Measurements from ENCODE around the gene EHD4.

The EHD4 gene

DNA sequence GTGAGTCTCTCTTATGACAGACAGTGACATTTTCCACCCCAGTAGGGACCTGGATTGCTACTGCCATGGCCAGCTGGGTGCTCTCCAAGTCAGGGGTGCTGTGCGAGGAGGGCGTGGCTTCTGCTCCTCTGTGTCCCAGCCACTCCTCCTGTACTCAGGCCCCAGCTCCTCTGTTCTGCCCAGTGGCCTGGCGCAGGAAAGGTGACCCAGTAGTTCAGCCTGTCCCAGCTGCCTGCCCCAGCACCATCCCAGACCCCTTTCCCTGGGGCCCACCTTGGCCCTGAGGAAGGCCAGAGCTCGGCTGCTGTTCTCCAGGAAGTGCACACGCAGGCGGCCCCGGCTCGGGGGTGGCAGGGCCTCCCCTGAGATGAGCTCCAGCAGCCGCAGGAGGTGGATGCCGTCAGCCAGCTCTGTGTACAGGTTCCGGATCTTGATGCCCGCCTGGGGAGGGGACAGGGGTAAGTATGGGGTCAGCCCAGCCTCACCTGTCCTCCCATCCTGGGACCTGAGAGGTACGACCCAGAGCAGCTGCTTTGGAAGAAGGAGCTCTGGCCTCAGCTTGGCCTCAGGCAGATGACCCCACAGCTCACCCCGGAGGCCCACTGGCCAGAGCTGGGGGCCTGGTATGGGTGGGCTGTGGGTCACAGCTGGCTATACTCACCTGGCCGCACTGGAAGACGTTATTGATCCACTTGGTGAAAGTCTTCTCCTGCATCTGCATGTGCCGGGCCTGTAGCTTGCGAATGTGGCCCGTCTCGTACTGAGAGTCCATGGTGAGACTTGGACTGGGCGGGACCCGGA, 79.5 kb downstream of the EHD4 start:
- no peak for DNase-seq

DNA sequence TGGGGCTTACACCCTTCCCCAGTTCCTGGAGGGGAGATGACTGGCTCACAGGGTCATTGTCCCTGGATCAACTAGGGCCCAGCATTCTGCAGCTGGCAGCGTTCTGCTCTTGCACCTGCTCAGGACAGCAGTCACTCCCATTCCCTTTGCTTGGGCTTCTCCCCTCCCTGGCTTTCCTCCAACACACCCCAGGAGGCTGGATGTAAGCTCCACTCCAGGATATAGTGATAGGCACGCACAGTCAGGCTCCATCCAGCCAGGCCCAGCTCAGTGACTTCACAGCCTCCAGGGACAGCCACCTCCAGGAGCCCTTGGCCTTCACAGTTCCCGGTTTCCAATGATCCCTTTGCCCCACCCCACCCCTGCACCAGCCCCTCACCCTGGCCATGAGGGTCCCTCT, 80.4 kb downstream of the EHD4 start:
- no peak for DNase-seq

DNA sequence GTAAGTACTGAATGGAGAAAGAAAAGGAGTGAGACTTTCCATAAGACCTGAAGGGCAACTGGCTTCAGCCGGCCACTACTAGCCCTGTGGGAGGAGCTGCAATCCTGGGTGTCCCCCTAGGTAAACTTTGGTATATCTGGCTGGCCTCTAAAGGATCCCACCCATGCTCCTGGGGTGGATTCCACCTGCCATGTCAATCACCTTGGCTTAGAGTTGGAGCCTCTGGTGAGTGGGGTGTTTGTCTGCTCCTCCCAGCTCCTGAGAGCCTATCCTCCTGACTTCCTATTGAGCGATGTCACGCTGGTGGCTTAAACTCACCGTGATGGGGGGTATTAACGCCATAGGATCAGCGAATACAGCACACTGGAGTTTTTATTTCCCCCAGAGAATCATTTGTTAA, 81.1 kb downstream of the EHD4 start:
- DNase-seq: no peak

DNA sequence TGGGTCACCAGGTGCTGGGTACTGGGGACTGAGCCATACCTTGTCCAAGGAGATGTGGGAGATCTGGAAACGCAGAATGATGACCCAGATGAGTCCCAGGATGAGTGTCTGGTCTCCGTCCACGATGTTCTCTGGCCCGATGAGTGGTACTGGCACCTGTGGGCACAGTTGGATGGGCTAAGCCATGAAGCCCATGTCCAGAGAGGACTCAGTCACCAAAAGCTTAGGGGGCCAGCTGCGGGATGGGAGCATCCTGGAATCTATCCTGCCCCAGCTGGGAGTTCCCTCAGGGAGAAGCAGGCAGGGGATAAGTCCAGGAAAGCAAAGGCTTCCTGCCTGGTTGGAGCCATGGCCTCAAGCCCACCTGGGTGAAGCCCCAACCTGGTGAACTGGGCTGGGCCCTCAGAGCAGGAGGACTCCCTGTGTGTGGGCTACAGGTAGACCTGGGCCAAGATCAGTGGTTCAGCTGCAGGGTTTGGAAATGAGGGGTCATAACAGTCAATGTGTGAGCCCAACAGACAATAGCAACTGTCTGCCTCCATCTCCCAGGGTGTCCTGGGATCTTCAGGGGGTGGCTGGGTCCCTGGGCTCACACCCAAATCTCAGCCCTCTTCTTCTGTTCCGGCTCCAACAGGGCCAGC, 82.2 kb downstream of the EHD4 start:
- no peak for DNase-seq

GRCh38 chr15:41888662-41889253, 83.6 kb downstream of the EHD4 start:
- no peak for DNase-seq

GRCh38 chr15:41887893-41888292, 84.5 kb downstream of the EHD4 start:
- no peak for DNase-seq

- no peak for DNase-seq
These were observed 85.2 kb downstream of the EHD4 start for GRCh38 chr15:41887161-41887560.

- DNase-seq: no peak
These were observed 85.6 kb downstream of the EHD4 start for GRCh38 chr15:41886741-41887140.

DNA sequence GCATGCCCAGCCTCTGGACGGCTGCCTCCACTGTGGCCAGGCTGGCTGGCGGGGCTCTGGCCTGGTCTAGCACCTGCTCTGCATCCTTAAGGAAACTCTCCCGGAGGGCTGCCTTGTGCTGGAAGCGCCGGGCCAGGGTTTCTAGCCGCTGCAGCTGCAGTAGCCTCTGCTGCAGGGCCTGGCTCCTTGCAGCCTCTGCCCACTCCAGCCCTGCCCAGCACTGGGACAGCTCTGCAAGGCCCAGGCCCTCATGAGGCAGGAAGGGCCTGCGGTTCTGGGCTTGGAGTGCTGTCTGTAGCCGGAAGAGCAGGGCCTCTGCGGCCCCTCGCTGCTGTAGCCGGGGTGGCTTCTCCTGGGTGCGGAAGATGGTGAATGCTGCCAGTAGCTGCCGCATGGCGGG, 86.5 kb downstream of the EHD4 start:
- no peak for DNase-seq

DNA sequence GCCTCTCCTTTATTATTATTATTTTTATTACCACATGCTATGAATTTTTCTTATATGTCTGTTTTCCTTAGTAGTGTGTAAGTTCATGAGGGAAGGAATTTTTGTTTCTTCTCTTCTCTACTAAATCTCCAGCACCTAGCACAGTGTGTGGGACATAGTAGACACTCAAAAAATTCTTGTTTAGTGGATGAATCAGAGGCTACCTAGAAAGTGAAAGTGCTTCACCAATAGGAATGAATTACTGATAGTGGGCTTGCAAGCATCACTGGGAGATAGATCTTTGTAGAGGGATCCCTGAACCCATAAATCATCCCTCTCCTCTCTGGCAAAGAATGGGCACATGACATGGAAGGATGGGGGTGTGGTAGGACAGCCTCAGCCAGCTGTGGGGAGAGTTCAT, 87.0 kb downstream of the EHD4 start:
- no peak for DNase-seq

DNA sequence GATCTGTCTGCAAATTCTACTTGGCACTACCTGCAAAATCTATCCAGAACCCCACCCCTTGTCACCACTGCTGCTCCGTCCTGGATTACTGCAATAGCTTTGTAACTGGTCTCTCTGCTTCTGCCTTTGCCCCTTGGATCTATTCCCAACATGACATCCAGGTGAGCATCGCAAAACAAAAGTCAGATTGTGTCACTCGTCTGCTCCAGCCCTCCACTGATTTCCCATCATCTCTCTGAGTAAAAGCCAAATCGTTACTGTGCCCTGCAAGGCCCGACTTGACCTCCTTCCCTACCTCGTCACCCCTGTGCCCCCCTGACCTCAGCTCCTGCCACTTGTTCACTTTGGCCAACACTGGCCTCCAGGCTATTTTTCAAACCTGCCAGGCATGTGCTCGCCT, 87.9 kb downstream of the EHD4 start:
- no peak for DNase-seq

DNA sequence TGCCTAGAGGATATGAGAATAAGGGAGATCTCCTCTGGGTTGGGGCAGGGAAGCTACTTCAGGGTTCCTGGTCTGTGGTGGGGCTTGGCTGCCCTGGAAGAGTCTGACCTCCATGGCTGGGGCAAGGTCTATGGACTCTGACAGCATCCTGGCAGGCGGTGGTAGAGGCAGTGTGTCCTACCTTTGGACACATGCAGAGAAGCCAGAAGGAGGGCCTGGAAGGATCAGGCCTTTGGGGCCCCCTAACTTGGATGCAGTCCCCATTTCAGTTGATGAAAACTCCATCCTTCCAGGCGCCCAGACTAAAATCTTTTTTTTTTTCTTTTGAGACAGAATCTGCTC, 88.9 kb downstream of the EHD4 start:
- no peak for DNase-seq

DNA sequence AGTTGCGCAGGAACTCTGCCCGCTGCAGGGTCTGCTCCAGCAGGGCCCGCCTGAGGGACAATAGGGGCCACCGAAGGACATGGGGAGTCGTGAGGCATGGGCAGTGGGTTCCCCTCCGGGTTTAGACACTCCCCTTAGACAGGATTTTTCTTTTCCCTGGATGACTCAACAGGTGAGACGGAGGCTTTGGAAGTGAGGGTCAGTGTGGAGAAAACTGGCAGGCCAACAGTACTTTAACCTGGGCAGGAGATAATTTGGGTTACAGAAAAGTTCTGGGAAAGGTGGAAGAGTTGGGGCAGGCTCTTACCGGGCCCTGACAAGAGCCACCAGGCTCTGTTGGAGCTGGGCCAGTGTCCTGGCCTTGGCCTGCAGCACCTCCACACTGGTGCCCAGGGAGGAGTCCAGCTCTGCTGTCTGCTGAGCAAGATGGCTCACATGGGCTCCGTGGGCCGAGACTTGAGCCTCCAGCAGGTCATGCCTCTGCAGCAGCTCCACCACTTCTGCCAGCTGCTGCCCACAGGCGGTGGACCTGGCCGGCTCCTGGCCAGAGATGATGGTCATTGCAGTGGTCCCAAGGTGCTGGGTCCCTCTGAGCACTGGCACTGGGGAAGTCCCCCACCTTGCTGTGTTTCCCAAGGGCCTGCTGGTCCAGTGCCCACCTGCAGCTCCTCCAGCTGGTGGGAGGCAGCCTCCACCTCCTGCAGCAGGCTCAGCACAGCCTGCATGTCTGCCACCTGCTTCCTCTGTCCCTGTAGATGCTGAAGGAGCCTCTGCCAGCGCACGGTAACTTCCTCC, 89.5 kb downstream of the EHD4 start:
- DNase-seq: no peak

DNA sequence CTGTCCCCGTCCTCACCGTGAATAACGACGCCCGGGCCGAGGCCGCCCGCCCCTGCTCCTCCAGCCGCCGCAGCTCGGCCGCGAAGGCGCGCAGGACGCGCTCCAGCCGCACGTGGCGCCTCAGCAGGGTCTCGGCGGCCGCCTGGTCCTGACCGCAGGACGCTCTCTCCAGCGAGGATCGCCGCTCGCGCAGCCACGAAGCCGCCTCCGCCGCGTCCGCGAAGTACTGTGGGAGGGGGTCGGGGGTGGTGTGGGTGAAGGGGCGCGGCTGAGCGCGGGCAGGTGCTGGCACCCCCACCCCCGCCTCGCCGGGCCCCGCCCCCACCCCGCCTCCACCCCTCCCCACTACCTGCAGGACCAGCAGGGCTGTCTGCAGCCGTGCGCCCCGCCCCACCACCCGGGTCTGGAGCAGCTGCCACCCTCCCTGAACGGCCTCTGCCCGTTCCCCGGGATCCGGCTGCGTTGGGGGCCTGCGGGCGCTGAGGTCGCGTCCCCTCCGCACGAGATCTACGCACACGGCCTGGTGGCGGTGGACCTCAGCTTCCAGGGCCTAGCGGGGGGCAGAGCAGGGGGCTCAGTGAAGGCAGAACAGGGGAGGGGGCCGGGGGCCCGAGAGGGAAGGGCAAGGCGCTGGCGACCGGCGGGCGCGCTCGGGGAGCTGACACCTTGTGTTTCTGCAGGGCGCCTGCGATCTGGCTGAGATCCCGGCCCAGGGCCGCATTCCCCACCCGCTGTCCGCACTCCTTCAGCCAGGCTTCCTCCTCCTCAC, 90.3 kb downstream of the EHD4 start:
- DNase-seq: no peak

DNA sequence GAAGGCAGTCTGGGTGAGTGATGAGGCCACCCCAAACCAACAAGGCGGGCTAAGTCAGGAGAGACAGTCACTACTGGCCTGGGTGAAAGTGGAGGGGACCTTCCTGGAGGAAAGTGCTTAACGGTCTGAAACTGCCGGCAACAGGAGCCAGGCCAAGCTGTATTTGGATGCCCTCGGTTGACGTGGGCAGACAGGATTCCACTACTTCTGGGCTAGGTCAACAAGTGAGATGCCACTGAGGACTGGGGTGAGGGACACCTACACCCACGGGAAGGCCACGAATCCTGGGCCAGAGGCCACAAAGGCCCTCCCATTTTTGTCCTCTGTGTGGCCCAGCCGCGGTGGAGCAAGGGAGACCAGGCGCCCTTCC, 90.8 kb downstream of the EHD4 start:
- no peak for DNase-seq

DNA sequence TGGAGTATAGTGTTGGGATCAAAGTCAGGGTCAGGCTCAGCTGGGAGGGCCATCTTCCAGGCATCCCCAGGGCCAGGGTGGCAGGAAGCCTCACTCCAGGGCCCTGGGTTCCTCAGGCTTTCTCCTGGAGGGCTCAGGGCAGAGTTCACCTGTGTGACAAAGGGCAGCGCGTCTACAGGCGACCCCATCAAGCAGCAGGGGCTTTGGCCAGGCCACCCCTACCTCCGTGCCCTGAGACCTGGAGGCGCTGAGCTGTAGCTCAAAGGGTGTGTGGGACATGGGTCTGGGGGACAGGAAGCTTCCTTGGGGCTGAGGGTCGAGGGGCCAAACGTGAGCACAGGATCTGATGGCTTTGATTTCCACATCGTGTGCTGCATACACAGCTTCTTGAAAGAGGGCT, 91.3 kb downstream of the EHD4 start:
- no peak for DNase-seq

DNA sequence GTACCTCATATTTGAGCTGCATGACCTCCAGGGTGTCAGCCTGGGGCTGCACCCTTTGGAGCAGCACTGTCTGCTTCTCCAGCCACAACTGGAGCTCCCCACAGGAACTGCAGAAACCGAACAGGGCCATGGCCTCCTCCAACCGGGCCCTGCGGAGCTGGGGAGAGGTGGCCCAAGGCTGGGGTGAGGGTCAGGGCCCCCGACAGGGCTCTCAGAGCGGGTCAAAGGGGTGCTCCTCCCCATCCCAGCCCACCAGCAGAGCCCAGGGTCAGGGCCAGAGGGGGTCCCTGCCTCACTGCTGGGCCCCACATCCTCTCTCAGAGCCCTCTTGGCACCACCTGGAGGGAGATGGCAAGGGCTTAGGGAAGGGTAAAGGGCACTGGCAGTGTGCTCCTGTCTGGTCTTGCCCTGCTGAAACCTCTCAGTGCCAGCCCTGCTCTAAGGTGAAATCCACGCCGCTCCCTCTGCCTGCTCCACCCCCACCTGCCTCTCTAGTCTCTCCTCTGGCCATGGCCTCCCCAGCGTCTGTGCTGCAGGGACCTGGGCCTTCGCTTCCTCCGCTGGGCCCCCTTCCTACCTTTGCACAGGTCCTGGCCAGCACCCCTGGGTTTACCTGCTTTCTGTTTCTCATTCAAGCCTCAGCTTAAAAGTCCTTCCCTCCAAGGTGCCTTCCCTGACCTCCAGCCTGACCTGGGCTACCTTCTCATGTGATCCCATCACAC, 92.0 kb downstream of the EHD4 start:
- no peak for DNase-seq

GRCh38 chr15:41879321-41879845, 93.0 kb downstream of the EHD4 start:
- no peak for DNase-seq

- DNase-seq: no peak
These were observed 94.0 kb downstream of the EHD4 start for GRCh38 chr15:41878355-41878699.

GRCh38 chr15:41877631-41878354, 94.6 kb downstream of the EHD4 start:
- DNase-seq: no peak

DNA sequence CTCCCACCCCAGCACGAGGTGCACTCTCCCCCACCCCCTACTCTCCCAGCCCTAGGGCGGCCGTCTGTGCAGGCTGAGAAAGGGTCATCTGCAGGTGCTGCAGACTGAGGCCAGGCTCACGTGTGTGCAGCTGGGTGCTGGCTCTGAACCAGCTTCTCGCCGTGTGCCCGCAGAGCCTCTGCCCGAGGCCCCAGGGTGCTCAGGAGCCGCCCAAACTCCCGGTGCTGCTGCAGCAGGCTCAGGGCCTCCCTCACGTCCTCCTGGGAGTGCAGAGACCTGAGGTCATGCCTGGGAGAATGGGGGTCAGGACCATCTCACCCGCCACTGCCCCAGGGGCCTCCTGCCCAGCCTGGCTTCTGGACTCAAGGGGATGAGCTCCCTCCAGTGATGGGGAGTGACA, 95.7 kb downstream of the EHD4 start:
- DNase-seq: no peak
